Choroid plexus epithelial cell (primary cell): ENCODE data around the gene TCERG1L.

Source experiments
- DNase-seq: peaks from one replicate; pipeline ENCODE4 v3.0.0-alpha.2; 2010; ENCODE audit warnings: low read depth
- H3K4me3 ChIP-seq: 2 replicates; pipeline ENCODE4 v1.5.1; 2011; ENCODE audit warnings: low read depth, mild to moderate bottlenecking, control low read depth, low read length, moderate library complexity
- TF ChIP-seq, protein P1 (sequence below): conservative IDR thresholded peaks from 2 replicates; pipeline ENCODE4 v1.5.1; 2011; ENCODE audit warnings: low read depth, mild to moderate bottlenecking, control low read depth, inconsistent platforms, low read length, moderate library complexity

Gene TCERG1L

DNA sequence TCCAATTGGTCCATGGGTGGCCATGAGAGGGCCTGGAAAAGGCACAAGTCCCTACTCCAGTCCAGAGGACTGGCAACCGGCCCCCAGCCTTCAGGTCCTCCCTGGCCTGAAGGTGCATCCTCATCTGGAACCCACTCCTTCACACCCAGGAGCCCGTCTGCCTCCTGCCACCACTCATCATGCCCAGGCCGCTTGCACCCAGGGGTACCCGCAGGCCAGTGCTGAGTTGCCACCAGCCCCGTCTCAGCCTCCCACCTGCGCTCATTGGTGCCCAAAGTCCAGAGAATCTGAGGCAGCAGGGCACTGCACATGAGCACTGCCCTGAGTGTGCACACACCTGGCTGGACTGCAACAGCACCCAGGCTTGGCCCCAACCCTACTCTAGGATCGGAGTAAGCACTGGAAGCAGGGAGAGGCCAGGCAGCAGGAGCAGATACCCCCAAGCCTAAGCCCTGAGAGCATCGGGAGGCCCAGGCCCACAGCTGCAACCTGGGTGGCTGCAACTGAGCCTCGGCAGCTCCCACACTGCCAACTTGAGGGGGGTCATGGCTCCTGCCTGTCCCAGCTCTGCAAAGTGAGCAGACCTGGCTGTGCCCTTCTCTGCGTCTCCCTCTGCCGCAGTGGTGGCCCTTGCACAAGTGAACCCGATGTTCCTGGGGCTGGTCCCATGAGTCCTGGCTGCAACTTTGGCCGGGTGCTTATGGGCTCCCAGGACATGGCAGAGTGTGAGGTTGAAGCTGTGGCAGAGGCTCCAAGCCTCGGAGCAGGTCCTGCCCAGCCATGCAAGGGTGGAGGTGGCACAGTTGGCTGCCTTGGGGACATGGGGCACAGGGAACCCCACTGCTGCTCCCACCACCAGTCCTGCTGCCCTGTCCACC lies 44.3 kb downstream of the TCERG1L start:
- DNase-seq: no peak
- no peak overlapping the region for H3K4me3 ChIP-seq
- TF ChIP-seq, protein P1, sequence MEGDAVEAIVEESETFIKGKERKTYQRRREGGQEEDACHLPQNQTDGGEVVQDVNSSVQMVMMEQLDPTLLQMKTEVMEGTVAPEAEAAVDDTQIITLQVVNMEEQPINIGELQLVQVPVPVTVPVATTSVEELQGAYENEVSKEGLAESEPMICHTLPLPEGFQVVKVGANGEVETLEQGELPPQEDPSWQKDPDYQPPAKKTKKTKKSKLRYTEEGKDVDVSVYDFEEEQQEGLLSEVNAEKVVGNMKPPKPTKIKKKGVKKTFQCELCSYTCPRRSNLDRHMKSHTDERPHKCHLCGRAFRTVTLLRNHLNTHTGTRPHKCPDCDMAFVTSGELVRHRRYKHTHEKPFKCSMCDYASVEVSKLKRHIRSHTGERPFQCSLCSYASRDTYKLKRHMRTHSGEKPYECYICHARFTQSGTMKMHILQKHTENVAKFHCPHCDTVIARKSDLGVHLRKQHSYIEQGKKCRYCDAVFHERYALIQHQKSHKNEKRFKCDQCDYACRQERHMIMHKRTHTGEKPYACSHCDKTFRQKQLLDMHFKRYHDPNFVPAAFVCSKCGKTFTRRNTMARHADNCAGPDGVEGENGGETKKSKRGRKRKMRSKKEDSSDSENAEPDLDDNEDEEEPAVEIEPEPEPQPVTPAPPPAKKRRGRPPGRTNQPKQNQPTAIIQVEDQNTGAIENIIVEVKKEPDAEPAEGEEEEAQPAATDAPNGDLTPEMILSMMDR: no peak

DNA sequence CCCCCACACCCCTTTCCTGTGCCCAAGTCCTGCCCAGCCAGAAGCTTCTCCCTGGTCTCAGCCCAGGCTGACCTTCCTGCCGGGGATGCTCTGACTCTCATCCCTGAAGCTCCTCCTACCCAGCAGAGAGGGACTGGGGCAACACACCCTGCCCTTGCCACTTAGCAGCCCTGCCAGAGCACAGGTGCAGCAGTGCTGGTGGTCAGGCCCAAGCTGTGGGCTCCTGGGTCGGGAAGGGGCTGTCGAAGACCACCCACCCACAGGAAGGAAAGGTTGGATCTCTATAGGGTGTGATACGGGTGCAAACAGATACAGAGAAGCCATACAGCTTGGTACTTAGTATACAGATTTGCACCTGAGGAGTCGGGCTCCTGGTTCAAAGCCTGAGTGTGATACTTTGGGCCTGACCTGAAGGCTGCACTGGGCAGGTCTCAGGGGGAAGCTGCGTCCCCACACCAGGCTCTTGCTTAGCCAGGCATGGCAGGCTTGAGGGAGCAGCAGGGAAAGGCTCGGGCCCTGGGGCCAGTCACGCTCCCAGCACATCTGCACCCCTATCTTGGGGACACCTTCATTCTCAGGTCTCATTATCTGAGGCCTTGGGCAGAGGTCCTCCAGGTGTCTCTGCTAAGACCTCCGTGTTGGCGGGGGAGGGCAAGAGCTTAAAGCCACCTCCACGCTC lies 47.3 kb downstream of the TCERG1L start:
- H3K4me3 ChIP-seq: no peak overlapping the region
- no peak for DNase-seq
- TF ChIP-seq, protein P1: no peak

DNA sequence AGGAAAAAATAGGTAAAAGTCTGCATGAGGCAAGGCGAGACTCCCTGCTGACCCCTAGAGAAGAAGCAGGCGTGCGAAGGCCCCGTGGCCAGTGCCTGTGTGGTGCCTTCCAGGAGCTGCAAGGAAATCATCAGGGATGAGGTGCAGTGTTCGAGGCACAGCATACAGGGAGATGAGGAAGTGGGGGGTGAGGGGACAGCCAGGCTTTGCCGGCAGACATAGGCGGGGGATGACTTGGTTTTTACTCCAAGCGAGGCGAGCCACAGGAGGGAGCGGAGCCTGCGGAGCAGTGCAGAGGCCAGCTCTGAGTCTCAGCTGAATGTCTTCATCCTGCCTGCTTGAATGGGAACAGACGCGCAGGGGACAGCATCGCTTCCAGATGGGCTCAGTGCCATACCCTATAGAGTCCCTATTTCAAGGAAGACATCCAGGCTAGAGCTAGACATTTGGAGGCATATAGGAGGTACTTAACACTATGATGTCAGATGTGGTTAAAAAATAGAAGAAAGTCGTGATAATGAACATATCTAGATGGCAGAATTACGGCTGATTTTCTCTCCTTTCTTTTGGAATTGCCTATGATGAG lies 49.5 kb downstream of the TCERG1L start:
- H3K4me3 ChIP-seq: no peak overlapping the region
- TF ChIP-seq, protein P1: no peak
- DNase-seq: no peak

DNA sequence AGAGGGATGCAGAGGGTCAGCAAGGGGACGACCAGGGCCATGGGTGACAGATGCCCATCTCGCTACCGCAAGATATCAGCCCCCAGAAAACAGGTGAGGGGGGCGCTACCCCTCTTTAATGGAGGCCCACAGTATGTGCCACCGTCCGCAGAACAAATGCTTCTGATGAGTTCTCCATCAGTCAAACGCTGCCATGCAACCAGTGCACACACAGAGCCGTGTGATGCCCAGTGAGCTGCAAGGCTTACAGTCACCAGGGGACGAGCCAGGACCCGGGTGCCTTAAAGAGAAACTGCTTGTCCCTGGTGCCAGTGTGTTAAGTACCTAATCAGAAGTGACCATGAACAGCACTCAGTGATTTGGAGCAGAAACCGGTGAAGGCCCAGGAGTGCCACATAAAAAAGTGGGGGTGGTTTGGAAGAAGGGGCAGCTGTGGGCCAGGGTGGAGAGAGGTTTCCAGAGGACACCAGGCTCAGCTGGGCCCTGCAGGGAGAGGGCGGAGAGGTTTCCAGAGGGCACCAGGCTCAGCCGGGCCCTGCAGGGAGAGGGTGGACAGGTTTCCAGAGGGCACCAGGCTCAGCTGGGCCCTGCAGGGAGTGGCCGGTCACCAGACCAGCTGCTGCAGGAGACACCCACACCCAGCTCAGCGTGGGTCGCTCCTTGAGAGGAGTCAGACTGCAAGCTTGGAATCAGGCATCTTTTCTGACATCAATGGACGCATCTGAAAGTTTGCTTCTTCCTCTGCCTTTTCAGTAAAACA lies 50.9 kb downstream of the TCERG1L start:
- no peak for DNase-seq
- TF ChIP-seq, protein P1: no peak
- H3K4me3 ChIP-seq: no peak overlapping the region

DNA sequence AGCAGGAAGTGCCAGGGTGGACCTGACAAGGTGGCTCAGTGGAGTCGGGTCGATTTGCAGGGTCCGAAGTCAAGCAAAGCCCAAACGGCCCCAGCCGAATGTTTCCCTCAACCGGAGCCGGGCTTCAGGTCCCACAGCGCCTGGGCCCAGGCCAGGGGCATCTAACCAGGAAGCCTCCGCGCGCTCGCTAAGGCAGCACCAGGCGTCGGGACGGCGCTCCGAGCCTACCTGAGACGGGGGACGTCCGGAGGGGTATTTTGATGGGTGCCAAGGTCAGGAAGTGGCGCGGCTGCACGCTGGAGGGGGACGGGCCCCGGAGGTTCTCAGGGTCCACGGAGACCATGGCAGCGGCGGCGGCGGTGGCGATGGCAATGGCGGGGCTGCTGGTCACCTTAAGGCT lies 51.5 kb downstream of the TCERG1L start:
- no peak overlapping the region for H3K4me3 ChIP-seq
- TF ChIP-seq, protein P1: no peak

DNA sequence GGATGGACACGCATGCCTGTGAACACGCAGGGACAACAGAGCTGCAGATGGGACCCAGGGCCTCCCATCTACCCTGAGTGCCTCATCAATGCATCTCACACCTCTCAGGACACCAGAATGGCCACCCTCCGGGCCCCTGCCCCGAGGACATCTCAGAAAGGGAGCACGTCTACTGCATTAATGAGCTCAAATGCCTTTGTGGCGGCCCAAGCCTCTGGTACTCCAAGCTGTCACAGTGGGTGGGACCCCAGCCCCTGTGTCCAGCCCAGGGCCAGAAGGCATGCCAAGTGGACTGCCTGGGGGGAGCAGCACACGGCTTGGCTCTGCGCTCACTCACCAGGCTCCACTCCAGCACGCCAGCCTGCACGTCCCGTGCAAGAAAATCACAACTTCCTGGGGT lies 52.0 kb downstream of the TCERG1L start:
- TF ChIP-seq, protein P1: no peak
- DNase-seq: no peak
- no peak overlapping the region for H3K4me3 ChIP-seq

More for the DNA sequence above, 51.5 kb downstream of the TCERG1L start:
- no peak for DNase-seq
